ACC112 (cell line): ENCODE data around the gene CCL4.
"Not testable (repeated sequence)": the region's sequence is repeated elsewhere in the genome, so short reads cannot be mapped to it uniquely, and the experiment has no call there.

Experiments
- H2AFZ ChIP-seq: fragments of 200-600 bp; sonication (generic); one replicate; pipeline ENCODE4 v1.6.0; 2017; ENCODE audit warnings: antibody characterized with exemption, low read length; ENCODE audit not compliant: unreplicated experiment
- H3K27ac ChIP-seq: fragments of 200-600 bp; sonication (generic); 2 replicates; pipeline ENCODE4 v1.5.1; 2014; ENCODE audit warnings: low read depth, mild to moderate bottlenecking, antibody characterized with exemption, low read length, moderate library complexity
- H3K27me3 ChIP-seq: fragments of 200-600 bp; sonication (generic); 2 replicates; pipeline ENCODE4 v1.6.1; 2014; ENCODE audit warnings: mild to moderate bottlenecking, antibody characterized with exemption, low read length, moderate library complexity, mixed read lengths; ENCODE audit not compliant: insufficient read depth
- H3K36me3 ChIP-seq: fragments of 200-600 bp; sonication (generic); 2 replicates; pipeline ENCODE4 v1.6.1; 2016; ENCODE audit warnings: mild to moderate bottlenecking, antibody characterized with exemption, low read length, moderate library complexity, mixed read lengths; ENCODE audit not compliant: insufficient read depth
- H3K4me1 ChIP-seq: fragments of 200-600 bp; sonication (generic); one replicate; pipeline ENCODE4 v1.6.1; 2016; ENCODE audit warnings: low read length, mixed read lengths; ENCODE audit not compliant: insufficient read depth, unreplicated experiment, control insufficient read depth
- H3K4me3 ChIP-seq: fragments of 200-600 bp; sonication (generic); 2 replicates; pipeline ENCODE4 v1.5.1; 2014; ENCODE audit warnings: mild to moderate bottlenecking, low read depth, low read length
- H3K79me2 ChIP-seq: fragments of 200-600 bp; sonication (generic); one replicate; pipeline ENCODE4 v1.6.0; 2016; ENCODE audit warnings: low read length; ENCODE audit not compliant: control insufficient read depth, unreplicated experiment, insufficient read depth

The CCL4 gene

GRCh38 chr17:36117505-36118382, 14.1 kb downstream of the CCL4 start:
- Histone ChIP-seq H3K4me1 (no peaks in the 10 kb centered on the region), H3K36me3 (no peaks in the 10 kb centered on the region), H3K27ac (no peak overlapping the region), H3K79me2 (no peaks in the 10 kb centered on the region), H3K4me3 (no peak overlapping the region), H3K27me3 (peaks cover 26% of the 10 kb centered on the region; the same call in 1 of the 2 replicates), H2AFZ (no peak overlapping the region)

GRCh38 chr17:36118477-36119353, 15.1 kb downstream of the CCL4 start:
- no peak overlapping the region for H2AFZ ChIP-seq
- H3K27ac ChIP-seq = no peak overlapping the region
- H3K4me1 ChIP-seq = no peaks in the 10 kb centered on the region
- no peaks in the 10 kb centered on the region for H3K79me2 ChIP-seq
- H3K36me3 ChIP-seq = no peaks in the 10 kb centered on the region
- no peak overlapping the region for H3K4me3 ChIP-seq
- H3K27me3 ChIP-seq = peaks cover 36% of the 10 kb centered on the region

GRCh38 chr17:36120221-36120620, 16.6 kb downstream of the CCL4 start:
- H3K27ac ChIP-seq = no peak overlapping the region
- H3K4me3 ChIP-seq = no peak overlapping the region
- no peaks in the 10 kb centered on the region for H3K36me3 ChIP-seq
- no peaks in the 10 kb centered on the region for H3K79me2 ChIP-seq
- no peak overlapping the region for H2AFZ ChIP-seq
- no peaks in the 10 kb centered on the region for H3K4me1 ChIP-seq
- H3K27me3 ChIP-seq = peaks cover 40% of the 10 kb centered on the region

- not testable (repeated sequence) for H2AFZ ChIP-seq, H3K27ac ChIP-seq, H3K36me3 ChIP-seq, H3K4me3 ChIP-seq, H3K4me1 ChIP-seq, H3K79me2 ChIP-seq
- peaks cover 39% of the 10 kb centered on the region for H3K27me3 ChIP-seq
Observed at GRCh38 chr17:36121099-36121498, 17.5 kb downstream of the CCL4 start.

GRCh38 chr17:36123431-36123830, 19.8 kb downstream of the CCL4 start:
- Histone ChIP-seq H3K36me3 (no peaks in the 10 kb centered on the region), H2AFZ (no peak overlapping the region), H3K79me2 (no peaks in the 10 kb centered on the region), H3K4me3 (no peak overlapping the region), H3K27me3 (peaks cover 40% of the 10 kb centered on the region), H3K4me1 (no peaks in the 10 kb centered on the region), H3K27ac (no peak overlapping the region)

GRCh38 chr17:36124879-36125824, 21.5 kb downstream of the CCL4 start:
- Histone ChIP-seq H3K27me3 (peaks cover 51% of the 10 kb centered on the region), H3K27ac (no peak overlapping the region), H3K4me1 (no peaks in the 10 kb centered on the region), H2AFZ (no peak overlapping the region), H3K4me3 (no peak overlapping the region), H3K36me3 (no peaks in the 10 kb centered on the region), H3K79me2 (no peaks in the 10 kb centered on the region)

- Histone ChIP-seq H3K27me3 (peaks cover 62% of the 10 kb centered on the region), H3K4me1 (no peaks in the 10 kb centered on the region), H2AFZ (no peak overlapping the region), H3K36me3 (no peaks in the 10 kb centered on the region), H3K79me2 (no peaks in the 10 kb centered on the region), H3K27ac (no peak overlapping the region), H3K4me3 (no peak overlapping the region)
Observed at GRCh38 chr17:36127199-36127893, 23.7 kb downstream of the CCL4 start.

- Histone ChIP-seq H3K36me3 (no peaks in the 10 kb centered on the region), H3K27ac (no peak overlapping the region), H2AFZ (no peak overlapping the region), H3K79me2 (no peaks in the 10 kb centered on the region), H3K27me3 (peaks cover 62% of the 10 kb centered on the region), H3K4me1 (no peaks in the 10 kb centered on the region), H3K4me3 (no peak overlapping the region)
Observed at GRCh38 chr17:36127911-36128310, 24.3 kb downstream of the CCL4 start.

GRCh38 chr17:36128411-36128978, 24.9 kb downstream of the CCL4 start:
- Histone ChIP-seq H3K4me3 (no peak overlapping the region), H2AFZ (no peak overlapping the region), H3K79me2 (no peaks in the 10 kb centered on the region), H3K27ac (no peak overlapping the region), H3K27me3 (peaks cover 62% of the 10 kb centered on the region), H3K36me3 (no peaks in the 10 kb centered on the region), H3K4me1 (no peaks in the 10 kb centered on the region)
